Epithelial cell of proximal tubule (primary cell): Measurements from ENCODE around the gene PRRT3. TPM values are rescaled to one million over a fixed set of nuclear protein-coding genes. Genes with fewer than 3 reads are reported as not detected.
A peak's percentile ranks its signal among the peaks of the same experiment; 100 is the strongest.

Experiments used
- DNase-seq: peaks from one replicate; pipeline ENCODE4 v3.0.0-alpha.2; 2011; ENCODE audit warnings: low read depth
- H3K4me3 ChIP-seq: 2 replicates; pipeline ENCODE4 v1.5.1; 2011; ENCODE audit warnings: low read depth, mild to moderate bottlenecking, low read length
- CTCF ChIP-seq: conservative IDR thresholded peaks from 2 replicates; pipeline ENCODE4 v1.5.1; 2012; ENCODE audit warnings: low read depth, mild to moderate bottlenecking, low read length
- total RNA-seq: library from RNA; depleted of rRNA; stranded (reverse); fragments of >200 nt; gene quantifications from 2 replicates; pipeline ENCODE4 v1.2.3, GENCODE V29; 2015

The PRRT3 gene
- total RNA-seq, 1 donor from 2014 or later, result 1.3 TPM

GRCh38 chr3:9933561-9934234, 18.5 kb downstream of the PRRT3 start, which contains the start of gene CRELD1:
TSS of gene CRELD1 (plus strand) at chr3:9933834. CDS start at chr3:9934439, 605 bp downstream.
- TF ChIP-seq CTCF, result no peak
- peak; percentile 42 for DNase-seq
- peak within 1 kb of the TSS; percentile 88 for H3K4me3 ChIP-seq

DNA sequence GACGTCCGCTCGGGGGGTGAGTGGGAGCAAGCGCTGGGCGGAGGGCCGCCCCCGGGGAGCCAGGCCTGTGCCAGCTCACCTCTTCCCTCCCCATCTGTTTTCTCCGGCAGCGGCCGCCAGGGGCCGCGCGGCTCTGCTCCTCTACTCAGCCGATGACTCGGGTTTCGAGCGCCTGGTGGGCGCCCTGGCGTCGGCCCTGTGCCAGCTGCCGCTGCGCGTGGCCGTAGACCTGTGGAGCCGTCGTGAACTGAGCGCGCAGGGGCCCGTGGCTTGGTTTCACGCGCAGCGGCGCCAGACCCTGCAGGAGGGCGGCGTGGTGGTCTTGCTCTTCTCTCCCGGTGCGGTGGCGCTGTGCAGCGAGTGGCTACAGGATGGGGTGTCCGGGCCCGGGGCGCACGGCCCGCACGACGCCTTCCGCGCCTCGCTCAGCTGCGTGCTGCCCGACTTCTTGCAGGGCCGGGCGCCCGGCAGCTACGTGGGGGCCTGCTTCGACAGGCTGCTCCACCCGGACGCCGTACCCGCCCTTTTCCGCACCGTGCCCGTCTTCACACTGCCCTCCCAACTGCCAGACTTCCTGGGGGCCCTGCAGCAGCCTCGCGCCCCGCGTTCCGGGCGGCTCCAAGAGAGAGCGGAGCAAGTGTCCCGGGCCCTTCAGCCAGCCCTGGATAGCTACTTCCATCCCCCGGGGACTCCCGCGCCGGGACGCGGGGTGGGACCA, 19.2 kb downstream of the PRRT3 start:
- H3K4me3 ChIP-seq, result peak overlapping the region; percentile 88
- DNase-seq, result no peak
- peak; percentile 71 for TF ChIP-seq CTCF

DNA sequence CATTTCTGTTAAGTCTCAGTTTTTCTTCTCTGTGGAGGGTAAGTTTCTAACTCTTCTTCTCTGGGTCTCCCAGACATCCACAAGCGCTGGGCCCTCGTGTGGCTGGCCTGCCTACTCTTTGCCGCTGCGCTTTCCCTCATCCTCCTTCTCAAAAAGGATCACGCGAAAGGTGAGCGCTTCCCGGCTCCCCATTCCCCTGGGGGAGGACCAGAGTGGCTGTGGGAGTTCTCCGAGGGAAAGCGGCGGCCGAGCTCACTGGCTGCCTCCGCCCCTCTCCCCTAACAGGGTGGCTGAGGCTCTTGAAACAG, 19.7 kb downstream of the PRRT3 start:
- peak overlapping the region; percentile 88 for H3K4me3 ChIP-seq
- no peak for TF ChIP-seq CTCF
- no peak for DNase-seq

GRCh38 chr3:9930804-9931418, 21.3 kb downstream of the PRRT3 start:
- no peak for DNase-seq
- no peak overlapping the region for H3K4me3 ChIP-seq
- peak; percentile 19 for TF ChIP-seq CTCF

DNA sequence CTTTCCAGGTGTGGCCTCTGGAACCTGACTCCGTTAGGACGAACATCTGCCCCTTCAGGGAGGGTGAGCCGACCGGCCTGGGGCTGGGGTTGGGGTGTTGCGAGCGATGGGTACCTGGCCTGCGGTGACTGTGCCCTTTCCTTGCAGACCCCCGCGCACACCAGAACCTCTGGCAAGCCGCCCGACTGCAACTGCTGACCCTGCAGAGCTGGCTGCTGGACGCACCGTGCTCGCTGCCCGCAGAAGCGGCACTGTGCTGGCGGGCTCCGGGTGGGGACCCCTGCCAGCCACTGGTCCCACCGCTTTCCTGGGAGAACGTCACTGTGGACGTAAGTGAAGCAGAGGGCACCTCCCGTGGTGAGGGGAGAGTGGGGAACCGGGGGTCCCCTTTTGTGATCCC, 24.1 kb downstream of the PRRT3 start:
- no peak overlapping the region for H3K4me3 ChIP-seq
- TF ChIP-seq CTCF, result no peak
- no peak for DNase-seq

DNA sequence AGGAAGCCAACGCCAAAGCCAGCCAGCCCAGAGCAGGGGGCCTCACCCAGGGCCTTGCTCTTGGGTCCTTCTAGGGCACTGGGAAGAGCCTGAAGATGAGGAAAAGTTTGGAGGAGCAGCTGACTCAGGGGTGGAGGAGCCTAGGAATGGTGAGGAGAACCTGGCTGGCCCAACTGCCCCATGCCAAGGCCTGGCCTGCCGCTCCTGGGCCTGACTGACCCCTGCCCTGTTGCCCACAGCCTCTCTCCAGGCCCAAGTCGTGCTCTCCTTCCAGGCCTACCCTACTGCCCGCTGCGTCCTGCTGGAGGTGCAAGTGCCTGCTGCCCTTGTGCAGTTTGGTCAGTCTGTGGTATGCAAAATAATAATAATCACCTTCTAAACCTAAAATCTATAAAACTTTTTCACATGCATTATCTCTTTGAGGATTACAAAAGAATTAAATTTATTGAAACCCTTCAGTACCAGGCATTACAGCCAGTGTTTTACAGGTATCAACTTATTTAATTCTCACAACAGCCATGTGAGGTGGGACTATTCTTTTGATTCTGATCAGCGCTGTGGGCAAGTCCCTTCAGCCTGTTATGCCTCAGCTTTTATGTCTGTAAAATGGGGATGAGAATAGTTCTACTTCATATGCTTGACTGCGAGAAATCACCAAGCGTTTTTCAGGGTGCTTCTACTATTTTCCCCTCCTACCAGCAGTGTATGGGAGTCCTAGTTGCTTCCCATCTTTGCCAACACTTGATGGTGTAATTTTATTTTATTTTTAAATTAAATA, 33.8 kb downstream of the PRRT3 start:
- no peak for DNase-seq
- TF ChIP-seq CTCF, result no peak
- no peak overlapping the region for H3K4me3 ChIP-seq
